HepG2 (cell line): ENCODE results near the gene LRP1B. TPM values are rescaled to one million over a fixed set of nuclear protein-coding genes. Genes with fewer than 3 reads are reported as not detected.

Source experiments
- ATAC-seq: fragments of 200-7000 bp; cut with Tn5 transposase; 3 replicates; pipeline ENCODE4 v1.9.1; 2020; ENCODE audit warnings: mild to moderate bottlenecking, moderate library complexity
- BruUV-seq: library from RNA; stranded (reverse); fragments of 400-500 nt; replicated peaks from 2 replicates; lab custom pipeline; 2021; lab: Mats Ljungman, UMichigan
- CTCF ChIA-PET: fragments of 300-600 bp; formaldehyde crosslinking; extraction: SDS; loops from one replicate; lab custom pipeline; 2021; ENCODE audit warnings: low total read pairs, inconsistent platforms, low intra/inter-chr PET ratio; lab: Yijun Ruan, JAX
- POLR2A ChIA-PET: fragments of 350-600 bp; sonication (Branson Sonifier 250); formaldehyde crosslinking; loops from one replicate; lab custom pipeline; 2020; ENCODE audit warnings: antibody characterized with exemption, inconsistent platforms; lab: Yijun Ruan, JAX
- DNase-seq: peaks from one replicate; pipeline ENCODE4 v3.0.0-alpha.2; 2015; ENCODE audit warnings: low spot score
- FAIRE-seq: peaks from 3 replicates; lab custom pipeline; 2011; peaks lifted over from hg19 to GRCh38; lab: Jason Lieb, UNC
- H2AFZ ChIP-seq: one replicate; pipeline ENCODE4 v1.6.1; 2011; ENCODE audit warnings: low read length, inconsistent platforms
- H3K27ac ChIP-seq: fragments of 300-600 bp; 3 replicates; pipeline ENCODE4 v1.8.0; 2011; ENCODE audit warnings: mixed run types, mild to moderate bottlenecking, mixed read lengths, low read length, inconsistent platforms; ENCODE audit not compliant: insufficient read depth; ENCODE audit errors: extremely low read length
- H3K27me3 ChIP-seq, 2 experiments: fragments of 200-600 bp in 1 of 2; 2 replicates in 1 of 2; 3 replicates in 1 of 2; pipeline versions ENCODE4 v1.6.0 to v1.8.0; 2011; ENCODE audit warnings: low read length in 2 of 2, mild to moderate bottlenecking in 2 of 2, moderate library complexity in 2 of 2, inconsistent platforms in 1 of 2; ENCODE audit not compliant: insufficient read depth in 2 of 2, control insufficient read depth in 1 of 2
- H3K36me3 ChIP-seq, 2 experiments: fragments of 200-600 bp in 1 of 2; replicated peaks in 1 of 2; 2 replicates in 1 of 2; 3 replicates in 1 of 2; pipeline versions ENCODE4 v1.5.1 to v1.8.0; 2011; ENCODE audit warnings: low read length in 2 of 2, inconsistent platforms in 1 of 2; ENCODE audit not compliant: insufficient read depth in 2 of 2, control insufficient read depth in 1 of 2
- H3K4me1 ChIP-seq: 2 replicates; pipeline ENCODE4 v1.5.1; 2012; ENCODE audit warnings: low read length, inconsistent platforms; ENCODE audit not compliant: insufficient read depth
- H3K4me2 ChIP-seq: 2 replicates; pipeline ENCODE4 v1.6.0; 2011; ENCODE audit warnings: low read depth, low read length, inconsistent platforms
- H3K4me3 ChIP-seq, 3 experiments: fragments of 200-600 bp in 1 of 3; sonication (generic), shearing (Covaris generic) in 1 of 3; replicated peaks in 1 of 3; 2 replicates each; pipeline ENCODE4 v1.5.1; 2011 to 2016; ENCODE audit warnings: low read length in 3 of 3, inconsistent platforms in 2 of 3, low read depth in 2 of 3, mild to moderate bottlenecking in 2 of 3, control low read depth in 1 of 3, mixed read lengths in 1 of 3; ENCODE audit not compliant: insufficient read depth in 1 of 3
- H3K79me2 ChIP-seq: one replicate; pipeline ENCODE4 v1.6.1; 2011; ENCODE audit warnings: low read length, inconsistent platforms; ENCODE audit not compliant: insufficient read depth
- H3K9ac ChIP-seq: 2 replicates; pipeline ENCODE4 v1.6.0; 2011; ENCODE audit warnings: mild to moderate bottlenecking, low read depth, low read length, inconsistent platforms; ENCODE audit not compliant: insufficient read depth
- H3K9me3 ChIP-seq: 2 replicates; pipeline ENCODE4 v1.5.1; 2012; ENCODE audit warnings: mild to moderate bottlenecking, low read length
- H4K20me1 ChIP-seq: 2 replicates; pipeline ENCODE4 v1.6.0; 2011; ENCODE audit warnings: inconsistent platforms, mild to moderate bottlenecking, low read length, moderate library complexity; ENCODE audit not compliant: insufficient read depth
- MEIS1 ChIP-seq: sonication (generic); formaldehyde crosslinking; IDR thresholded peaks from 2 replicates; pipeline ENCODE4 v1.9.0; 2021; ENCODE audit warnings: mild to moderate bottlenecking, missing genetic modification reagents, moderate library complexity, borderline replicate concordance
- PATZ1 ChIP-seq: sonication (generic); formaldehyde crosslinking; IDR thresholded peaks from 2 replicates; pipeline ENCODE4 v1.4.0; 2020; ENCODE audit warnings: missing genetic modification reagents
- RNF2 ChIP-seq: fragments of 450-650 bp; conservative IDR thresholded peaks from 2 replicates; pipeline ENCODE4 v1.6.1; 2016; ENCODE audit warnings: low read depth
- SAFB2 ChIP-seq: sonication (generic); formaldehyde crosslinking; IDR thresholded peaks from 2 replicates; pipeline ENCODE4 v1.5.1; 2020; ENCODE audit warnings: missing genetic modification reagents, low read depth, mild to moderate bottlenecking, borderline replicate concordance
- TCF7 ChIP-seq: sonication (generic); IDR thresholded peaks from 2 replicates; pipeline ENCODE4 v1.6.1; 2016; ENCODE audit warnings: antibody characterized with exemption, low read depth
- USF2 ChIP-seq, 2 experiments: sonication (generic) in 1 of 2; formaldehyde crosslinking in 1 of 2; IDR thresholded peaks; 2 replicates each; pipeline versions ENCODE4 v1.5.1 to v1.6.1; 2011 to 2020; ENCODE audit warnings: borderline replicate concordance in 1 of 2, low read depth in 1 of 2, low read length in 1 of 2, mild to moderate bottlenecking in 1 of 2, missing genetic modification reagents in 1 of 2, moderate library complexity in 1 of 2
- ZFY ChIP-seq: sonication (generic); formaldehyde crosslinking; IDR thresholded peaks from 2 replicates; pipeline ENCODE4 v1.4.0; 2020; ENCODE audit warnings: missing genetic modification reagents
- ZFYVE20 ChIP-seq: sonication (generic); formaldehyde crosslinking; IDR thresholded peaks from 2 replicates; pipeline ENCODE4 v1.8.0; 2023; ENCODE audit warnings: low read depth, mild to moderate bottlenecking, moderate library complexity, missing genetic modification reagents, borderline replicate concordance
- ZNF432 ChIP-seq: sonication (generic); formaldehyde crosslinking; IDR thresholded peaks from 2 replicates; pipeline ENCODE4 v1.5.0; 2020; ENCODE audit warnings: missing genetic modification reagents, mild to moderate bottlenecking, borderline replicate concordance
- ZNF512B ChIP-seq: sonication (generic); formaldehyde crosslinking; IDR thresholded peaks from 2 replicates; pipeline ENCODE4 v1.5.1; 2020; ENCODE audit warnings: missing genetic modification reagents, mild to moderate bottlenecking, borderline replicate concordance
- ZNF557 ChIP-seq: sonication (generic); formaldehyde crosslinking; IDR thresholded peaks from 2 replicates; pipeline ENCODE4 v1.4.0; 2020; ENCODE audit warnings: missing genetic modification reagents
- WGBS: methylation state at CpG from one replicate; pipeline ENCODE4 v1.1.6; 2017; ENCODE audit warnings: low lambda C conversion rate; 5-methylcytosine and 5-hydroxymethylcytosine counted together
- in situ Hi-C: cut with HindIII; loops from 2 replicates; pipeline ENCODE4 v1.10.0; 2017; ENCODE audit warnings: low pct_unique_long_range_greater_than_20kb; ENCODE audit not compliant: extremely low pct_ligation_motif_present
- intact Hi-C: fragments of 100-400 bp; cut with micrococcal nuclease; formaldehyde crosslinking; loops from one replicate; pipeline ENCODE4 v1.10.0; 2022; ENCODE audit not compliant: unreplicated experiment
- polyA plus RNA-seq, 8 experiments: library from polyadenylated mRNA; depleted of rRNA in 3 of 8; stranded (reverse) in 7 of 8; unstranded in 1 of 8; fragments of >200 nt; fragmentation: Illumina TruSeq in 4 of 8; extraction: Trizol in 4 of 8; gene quantifications; 2 replicates each; pipeline versions ENCODE4 v1.2.1 to v1.2.3, GENCODE V29; 2011 to 2016; ENCODE audit warnings: low read depth in 4 of 8, missing spikeins in 1 of 8, mixed read lengths in 1 of 8; ENCODE audit not compliant: insufficient read depth in 1 of 8
- total RNA-seq, 5 experiments: library from RNA; depleted of rRNA; stranded (reverse); fragments of >200 nt; fragmentation: Illumina TruSeq; extraction: Trizol; gene quantifications; 2 replicates each; pipeline ENCODE4 v1.2.3, GENCODE V29; 2016; ENCODE audit warnings: low read depth in 1 of 5
- TF ChIP-seq, protein P1 (sequence below): sonication (generic); formaldehyde crosslinking; IDR thresholded peaks from 2 replicates; pipeline ENCODE4 v1.4.0; 2020; ENCODE audit warnings: missing genetic modification reagents, borderline replicate concordance

Gene LRP1B
- total and polyA plus RNA-seq, 2 of the 13 experiments (the other 11 are each of a cell fraction or from before 2014, with no cell fraction given): 0.04 TPM; not detected in 1

- no peak for DNase-seq
- H3K4me1 ChIP-seq: no peaks in the 10 kb centered on the region
- H3K79me2 ChIP-seq: no peaks in the 10 kb centered on the region
- BruUV-seq: no TSS peak
- in situ Hi-C loops (no loop called here), intact Hi-C loops (no loop called here)
- no peaks in the 10 kb centered on the region for H4K20me1 ChIP-seq
- FAIRE-seq: no peak
- no peak overlapping the region for H3K4me2 ChIP-seq
- 1% methylated on average over 5 of the region's 5 CpGs for WGBS
- no peaks in the 10 kb centered on the region for H3K9me3 ChIP-seq
- ChIA-PET POLR2A (no interaction called here), CTCF (no interaction called here)
- H3K27me3 ChIP-seq: no peaks in the 10 kb centered on the region
- H3K36me3 ChIP-seq: no peaks in the 10 kb centered on the region
- H3K27ac ChIP-seq: no peak overlapping the region
- no peak overlapping the region for H3K9ac ChIP-seq
- H2AFZ ChIP-seq: no peak overlapping the region
- ATAC-seq: no peak
- no peak overlapping the region for H3K4me3 ChIP-seq
- TF ChIP-seq, protein P1, sequence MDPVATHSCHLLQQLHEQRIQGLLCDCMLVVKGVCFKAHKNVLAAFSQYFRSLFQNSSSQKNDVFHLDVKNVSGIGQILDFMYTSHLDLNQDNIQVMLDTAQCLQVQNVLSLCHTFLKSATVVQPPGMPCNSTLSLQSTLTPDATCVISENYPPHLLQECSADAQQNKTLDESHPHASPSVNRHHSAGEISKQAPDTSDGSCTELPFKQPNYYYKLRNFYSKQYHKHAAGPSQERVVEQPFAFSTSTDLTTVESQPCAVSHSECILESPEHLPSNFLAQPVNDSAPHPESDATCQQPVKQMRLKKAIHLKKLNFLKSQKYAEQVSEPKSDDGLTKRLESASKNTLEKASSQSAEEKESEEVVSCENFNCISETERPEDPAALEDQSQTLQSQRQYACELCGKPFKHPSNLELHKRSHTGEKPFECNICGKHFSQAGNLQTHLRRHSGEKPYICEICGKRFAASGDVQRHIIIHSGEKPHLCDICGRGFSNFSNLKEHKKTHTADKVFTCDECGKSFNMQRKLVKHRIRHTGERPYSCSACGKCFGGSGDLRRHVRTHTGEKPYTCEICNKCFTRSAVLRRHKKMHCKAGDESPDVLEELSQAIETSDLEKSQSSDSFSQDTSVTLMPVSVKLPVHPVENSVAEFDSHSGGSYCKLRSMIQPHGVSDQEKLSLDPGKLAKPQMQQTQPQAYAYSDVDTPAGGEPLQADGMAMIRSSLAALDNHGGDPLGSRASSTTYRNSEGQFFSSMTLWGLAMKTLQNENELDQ: no peak
- TF ChIP-seq ZNF557 (CRISPR knock-in tag): no peak
- TF ChIP-seq ZNF512B: no peak
- no peak for TF ChIP-seq PATZ1 (CRISPR knock-in tag)
- no peak for TF ChIP-seq SAFB2
- TF ChIP-seq ZFY (CRISPR knock-in tag): no peak
- no peak for TF ChIP-seq RNF2
- no peak for TF ChIP-seq ZFYVE20 (CRISPR knock-in tag)
- TF ChIP-seq MEIS1 (CRISPR knock-in tag): no peak
- TF ChIP-seq USF2 (IDR thresholded peaks at IDR 0.05; ENCODE audit: low read depth, low read length): no peak
- TF ChIP-seq USF2 (CRISPR knock-in tag; IDR thresholded peaks at IDR 0.05; ENCODE audit: borderline replicate concordance): no peak
- TF ChIP-seq TCF7: no peak
- TF ChIP-seq ZNF432 (CRISPR knock-in tag): no peak
Observed at GRCh38 chr2:140882671-140883620, 1247.9 kb downstream of the LRP1B start.
